Measurements from ENCODE around the gene LRP3. TPM values are rescaled to one million over a fixed set of nuclear protein-coding genes. Genes with fewer than 3 reads are reported as not detected.

Gene LRP3
- total and polyA plus RNA-seq, 12 donors, result 8.5 to 23.6 (median 15.9) TPM

GRCh38 chr19:33234736-33235135, 40.6 kb downstream of the LRP3 start:
- DNase-seq, result no peak

DNA sequence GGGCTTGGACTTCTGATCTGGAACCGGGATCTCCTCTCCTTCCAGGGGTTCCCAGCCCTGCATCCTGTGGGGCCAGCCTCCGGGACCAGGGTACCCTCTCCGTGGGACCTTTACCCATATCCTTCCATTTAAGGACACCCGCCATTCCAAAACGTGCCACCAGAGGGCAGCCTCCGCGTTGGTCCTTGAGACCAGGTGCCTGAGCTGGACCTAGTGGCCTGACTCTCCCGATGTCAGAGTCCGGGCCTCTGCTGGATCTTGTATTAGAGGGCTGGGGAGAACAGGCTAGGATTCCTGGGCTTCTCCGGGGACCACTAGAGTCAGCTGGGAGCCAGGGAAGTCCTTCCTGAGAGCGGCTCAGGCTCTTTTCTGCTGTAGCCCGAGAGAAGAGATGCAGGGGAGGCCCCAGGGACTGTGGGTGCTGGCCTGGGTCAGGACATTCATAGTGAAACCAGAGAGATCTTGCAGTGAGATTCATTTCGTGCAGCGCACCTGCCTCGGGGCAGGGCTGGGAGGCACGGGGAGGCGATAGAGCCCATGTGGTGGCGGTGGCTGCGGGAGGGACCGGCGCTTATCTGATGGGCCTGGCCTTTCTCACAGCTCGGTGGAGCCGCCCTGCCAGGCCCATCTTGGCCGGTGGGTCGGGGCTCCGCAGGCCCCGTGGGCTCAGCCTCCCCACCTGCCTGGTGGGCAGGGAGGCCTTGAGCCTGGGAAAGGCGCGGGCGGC, 41.3 kb downstream of the LRP3 start:
- peaks cover 4 to 48% (median 24%) of the 10 kb centered on the region in 7 donors for H3K27me3 ChIP-seq
- DNase-seq (peak; percentile 71 to 82), ATAC-seq (peak; percentile 56 to 79 (median 71))
- no peak overlapping the region for H3K27ac ChIP-seq
- H3K36me3 ChIP-seq, result no peaks in the 10 kb centered on the region
- TF ChIP-seq CTCF (IDR thresholded peaks at IDR 0.05), result peak; percentile 74 to 95 (median 91)
- no peaks in the 10 kb centered on the region for H3K9me3 ChIP-seq
- intact Hi-C loops (cut with DNase I), result loop anchor here in 9 of 10 donors (1.0 to 10.0 kb wide), 6 partner anchors 171 to 539 kb away; no protein-coding TSS in a partner anchor
- H3K4me1 ChIP-seq, result peaks cover 0 to 13% (median 0%) of the 10 kb centered on the region in 9 donors
- H3K4me3 ChIP-seq, result no peak overlapping the region
- WGBS, 2 donors, result 53 to 54% methylated on average over 29 to 30 of the region's 30 CpGs

More at GRCh38 chr19:33234736-33235135, 40.6 kb downstream of the LRP3 start:
- no peak for TF ChIP-seq CTCF (IDR thresholded peaks at IDR 0.05)
- Histone ChIP-seq H3K27me3 (peaks cover 4 to 55% (median 30%) of the 10 kb centered on the region in 7 donors), H3K4me1 (peaks cover 0 to 13% (median 0%) of the 10 kb centered on the region in 9 donors), H3K9me3 (peaks cover 0 to under 1% (median 0%) of the 10 kb centered on the region in 11 donors), H3K36me3 (no peaks in the 10 kb centered on the region), H3K27ac (no peak overlapping the region), H3K4me3 (no peak overlapping the region)
- WGBS, 2 donors, result 62 to 64% methylated on average over 9 of the region's 9 CpGs
- intact Hi-C loops (cut with DNase I), result loop anchor here in 9 of 10 donors (1.0 to 10.0 kb wide), 6 partner anchors 172 to 540 kb away; no protein-coding TSS in a partner anchor
- no peak for ATAC-seq

- no peaks in the 10 kb centered on the region for H3K36me3 ChIP-seq
- peaks cover 4 to 46% (median 22%) of the 10 kb centered on the region in 7 donors for H3K27me3 ChIP-seq
- no peak for ATAC-seq
These were observed 41.8 kb downstream of the LRP3 start for GRCh38 chr19:33235996-33236350.

More at GRCh38 chr19:33235996-33236350, 41.8 kb downstream of the LRP3 start:
- Histone ChIP-seq H3K9me3 (no peaks in the 10 kb centered on the region), H3K4me1 (peaks cover 0 to 13% (median 0%) of the 10 kb centered on the region in 9 donors), H3K4me3 (no peak overlapping the region), H3K27ac (no peak overlapping the region)
- intact Hi-C loops (cut with DNase I), result loop anchor here in 9 of 10 donors (1.0 to 10.0 kb wide), 6 partner anchors 171 to 539 kb away; no protein-coding TSS in a partner anchor
- no peak for DNase-seq
- WGBS, 2 donors, result 91 to 95% methylated on average over 20 of the region's 20 CpGs
- no peak for TF ChIP-seq CTCF (IDR thresholded peaks at IDR 0.05)

All from heart right ventricle (tissue), 16 donors.